Thyroid gland (tissue), 4 donors: ENCODE measurements around the gene DAPK1.

Source experiments
- CTCF ChIP-seq, 6 experiments: fragments of 200-600 bp in 3 of 6; fragments of 450-650 bp in 3 of 6; sonication (generic) in 3 of 6; IDR thresholded peaks; one replicate each; pipeline ENCODE4 v1.5.1; 2016 to 2019; ENCODE audit warnings: antibody characterized with exemption in 6 of 6, mild to moderate bottlenecking in 2 of 6, inconsistent platforms in 1 of 6, moderate library complexity in 1 of 6
- POLR2A ChIP-seq, 2 donors: fragments of 450-650 bp; IDR thresholded peaks; one replicate each; pipeline ENCODE4 v1.6.1; 2017; ENCODE audit warnings: antibody characterized with exemption in 2 of 2, mild to moderate bottlenecking in 2 of 2, moderate library complexity in 1 of 2

GRCh38 chr9:87644659-87645058, 147.0 kb downstream of the DAPK1 start:
- no peak for TF ChIP-seq CTCF (IDR thresholded peaks at IDR 0.05)
- no peak for TF ChIP-seq POLR2A (IDR thresholded peaks at IDR 0.05)
